ENCODE results near the gene VSNL1. TPM values are rescaled to one million over a fixed set of nuclear protein-coding genes. Genes with fewer than 3 reads are reported as not detected.

The VSNL1 gene
- polyA plus RNA-seq, 1 donor: 0.70 TPM

DNA sequence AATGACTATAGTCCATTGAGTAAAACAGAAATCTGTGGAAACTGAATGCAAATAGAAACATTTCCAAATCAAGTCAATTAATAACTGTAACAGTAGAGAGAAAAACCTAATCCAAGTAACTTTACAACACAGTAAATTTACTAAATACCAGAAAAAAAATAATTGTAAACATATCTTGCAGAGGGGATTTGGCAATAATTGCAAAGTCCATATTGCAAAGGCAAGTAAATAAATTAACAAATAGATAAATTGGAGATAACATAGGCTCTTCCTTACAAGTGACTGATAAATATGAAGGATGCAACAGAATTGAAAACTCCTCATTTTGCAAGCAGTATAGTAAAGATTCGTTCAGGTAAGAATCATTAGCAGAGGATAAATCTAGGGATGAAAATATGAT lies 148.1 kb downstream of the VSNL1 start:
- H3K27ac ChIP-seq (ENCODE audit: low read length): no peak overlapping the region
- H3K4me1 ChIP-seq (ENCODE audit: control insufficient read depth, insufficient read depth, low read length): no peaks in the 10 kb centered on the region
- DNase-seq: no peak
- peaks cover 16% of the 10 kb centered on the region for H3K36me3 ChIP-seq (ENCODE audit: control insufficient read depth, insufficient read depth, low read length)
- WGBS (ENCODE audit: insufficient coverage, low lambda C conversion rate): 89% methylated on average over 1 of the region's 1 CpG
- no peaks in the 10 kb centered on the region for H3K9me3 ChIP-seq (ENCODE audit: control insufficient read depth, low read depth, low read length)
- H3K4me3 ChIP-seq (ENCODE audit: low read length): no peak overlapping the region
- H3K27me3 ChIP-seq (ENCODE audit: control insufficient read depth, insufficient read depth, low read length): no peaks in the 10 kb centered on the region

DNA sequence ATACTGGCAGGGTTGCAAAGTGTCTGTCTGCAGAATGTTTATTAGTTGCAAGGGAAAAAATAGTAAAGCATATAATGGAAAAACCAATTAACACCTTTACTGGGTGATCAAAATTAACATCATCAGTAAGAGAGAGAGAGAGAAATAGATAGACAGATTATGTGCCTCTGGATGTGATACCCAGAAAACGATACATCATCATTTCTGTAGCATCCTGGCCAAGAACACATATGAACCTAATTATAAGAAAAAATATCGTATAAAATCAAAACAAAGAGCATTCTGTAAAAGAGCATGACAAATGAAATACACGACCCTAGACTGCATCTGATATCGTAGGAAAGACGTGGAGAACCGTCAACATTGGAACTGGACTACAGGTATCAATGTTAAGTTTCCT lies 148.5 kb downstream of the VSNL1 start:
- 100% methylated on average over 2 of the region's 6 CpGs for WGBS (ENCODE audit: insufficient coverage, low lambda C conversion rate)
- Histone ChIP-seq H3K9me3 (ENCODE audit: control insufficient read depth, low read depth, low read length) (no peaks in the 10 kb centered on the region), H3K27ac (ENCODE audit: low read length) (no peak overlapping the region), H3K4me1 (ENCODE audit: control insufficient read depth, insufficient read depth, low read length) (no peaks in the 10 kb centered on the region), H3K27me3 (ENCODE audit: control insufficient read depth, insufficient read depth, low read length) (no peaks in the 10 kb centered on the region), H3K4me3 (ENCODE audit: low read length) (no peak overlapping the region), H3K36me3 (ENCODE audit: control insufficient read depth, insufficient read depth, low read length) (peaks cover 16% of the 10 kb centered on the region)
- no peak for DNase-seq

DNA sequence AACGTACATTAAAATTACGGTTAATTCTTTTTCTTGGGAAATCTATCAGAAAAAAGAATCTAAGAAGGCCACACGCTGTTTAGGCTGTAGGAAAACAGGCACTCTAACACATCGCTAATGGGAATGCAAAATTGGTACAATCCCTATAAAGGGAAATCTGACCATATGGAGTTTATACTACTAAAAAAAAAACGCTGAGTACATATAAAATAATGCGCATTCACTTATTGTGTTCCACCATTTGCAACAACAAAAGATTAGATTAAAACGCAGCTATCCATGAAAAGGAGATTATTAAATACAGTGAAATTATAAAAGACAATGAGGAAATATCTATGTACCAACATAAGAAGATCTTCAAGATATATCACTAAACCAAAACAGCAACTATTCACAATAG lies 150.3 kb downstream of the VSNL1 start:
- DNase-seq: no peak
- no peaks in the 10 kb centered on the region for H3K9me3 ChIP-seq (ENCODE audit: control insufficient read depth, low read depth, low read length)
- no peak overlapping the region for H3K27ac ChIP-seq (ENCODE audit: low read length)
- H3K27me3 ChIP-seq (ENCODE audit: control insufficient read depth, insufficient read depth, low read length): no peaks in the 10 kb centered on the region
- H3K36me3 ChIP-seq (ENCODE audit: control insufficient read depth, insufficient read depth, low read length): peaks cover 21% of the 10 kb centered on the region
- 95% methylated on average over 7 of the region's 7 CpGs for WGBS (ENCODE audit: insufficient coverage, low lambda C conversion rate)
- no peak overlapping the region for H3K4me3 ChIP-seq (ENCODE audit: low read length)
- no peaks in the 10 kb centered on the region for H3K4me1 ChIP-seq (ENCODE audit: control insufficient read depth, insufficient read depth, low read length)

Other genes starting within 250 kb of the VSNL1 start
- 0.06 TPM for gene RAD51AP2, start 22.3 kb upstream of the VSNL1 start, polyA plus RNA-seq
- 26.7 TPM for gene SMC6, start 213.1 kb downstream of the VSNL1 start, polyA plus RNA-seq
- 10.7 TPM for gene GEN1, start 213.4 kb downstream of the VSNL1 start, polyA plus RNA-seq

Data from large intestine (tissue), 3 donors.